ACHN (cell line): ENCODE results near the gene SORBS1.

Source experiments
- DNase-seq: peaks from one replicate; pipeline ENCODE4 v3.0.0-alpha.2; 2015
- in situ Hi-C: cut with HindIII; loops from 2 replicates; pipeline ENCODE4 v1.10.0; 2017; ENCODE audit warnings: low sequenced_read_pairs, low pct_ligation_motif_present, low pct_unique_long_range_greater_than_20kb

Gene SORBS1

GRCh38 chr10:95525033-95525418, 36.1 kb downstream of the SORBS1 start:
- in situ Hi-C loops: no loop called here
- no peak for DNase-seq

GRCh38 chr10:95524358-95525032, 36.7 kb downstream of the SORBS1 start:
- DNase-seq: no peak
- in situ Hi-C loops: no loop called here

- in situ Hi-C loops: no loop called here
Observed at GRCh38 chr10:95522117-95522516, 39.1 kb downstream of the SORBS1 start.

GRCh38 chr10:95520617-95521016, 40.6 kb downstream of the SORBS1 start:
- in situ Hi-C loops: no loop called here
- no peak for DNase-seq

More at GRCh38 chr10:95522117-95522516, 39.1 kb downstream of the SORBS1 start:
- DNase-seq: no peak

GRCh38 chr10:95518455-95519452, 42.4 kb downstream of the SORBS1 start:
- in situ Hi-C loops: no loop called here
- DNase-seq: no peak

GRCh38 chr10:95517536-95518454, 43.4 kb downstream of the SORBS1 start:
- in situ Hi-C loops: no loop called here
- DNase-seq: peak; percentile 89

GRCh38 chr10:95516774-95517373, 44.3 kb downstream of the SORBS1 start:
- in situ Hi-C loops: no loop called here

GRCh38 chr10:95513941-95514392, 47.2 kb downstream of the SORBS1 start:
- DNase-seq: peak; percentile 80
- in situ Hi-C loops: no loop called here

More at GRCh38 chr10:95516774-95517373, 44.3 kb downstream of the SORBS1 start:
- peak; percentile 8 for DNase-seq

GRCh38 chr10:95513008-95513589, 48.1 kb downstream of the SORBS1 start:
- no peak for DNase-seq
- in situ Hi-C loops: no loop called here

GRCh38 chr10:95511314-95511713, 49.9 kb downstream of the SORBS1 start:
- DNase-seq: no peak
- in situ Hi-C loops: no loop called here

GRCh38 chr10:95509251-95509650, 51.9 kb downstream of the SORBS1 start:
- DNase-seq: no peak
- in situ Hi-C loops: no loop called here

- in situ Hi-C loops: no loop called here
- no peak for DNase-seq
Observed at GRCh38 chr10:95508730-95509129, 52.4 kb downstream of the SORBS1 start.

GRCh38 chr10:95506056-95506737, 55.0 kb downstream of the SORBS1 start:
- in situ Hi-C loops: no loop called here
- DNase-seq: no peak

GRCh38 chr10:95505641-95506040, 55.5 kb downstream of the SORBS1 start:
- in situ Hi-C loops: no loop called here
- no peak for DNase-seq

- DNase-seq: no peak
- in situ Hi-C loops: no loop called here
Observed at GRCh38 chr10:95505084-95505610, 56.0 kb downstream of the SORBS1 start.

- DNase-seq: no peak
- in situ Hi-C loops: no loop called here
Observed at GRCh38 chr10:95504246-95504691, 56.9 kb downstream of the SORBS1 start.

- in situ Hi-C loops: no loop called here
- no peak for DNase-seq
Observed at GRCh38 chr10:95503526-95503925, 57.6 kb downstream of the SORBS1 start.
